HL-60 (cell line): ENCODE measurements around the gene SUCO.
"Not testable (repeated sequence)": the region's sequence is repeated elsewhere in the genome, so short reads cannot be mapped to it uniquely, and the experiment has no call there.

ENCODE experiments used
- CTCF ChIP-seq: IDR thresholded peaks from one replicate; pipeline ENCODE4 v1.5.1; 2011; ENCODE audit warnings: low read length, control low read depth, inconsistent platforms; ENCODE audit not compliant: insufficient read depth
- POLR2AphosphoS5 ChIP-seq: IDR thresholded peaks from 2 replicates; pipeline ENCODE4 v1.6.1; 2012; ENCODE audit warnings: low read depth

DNA sequence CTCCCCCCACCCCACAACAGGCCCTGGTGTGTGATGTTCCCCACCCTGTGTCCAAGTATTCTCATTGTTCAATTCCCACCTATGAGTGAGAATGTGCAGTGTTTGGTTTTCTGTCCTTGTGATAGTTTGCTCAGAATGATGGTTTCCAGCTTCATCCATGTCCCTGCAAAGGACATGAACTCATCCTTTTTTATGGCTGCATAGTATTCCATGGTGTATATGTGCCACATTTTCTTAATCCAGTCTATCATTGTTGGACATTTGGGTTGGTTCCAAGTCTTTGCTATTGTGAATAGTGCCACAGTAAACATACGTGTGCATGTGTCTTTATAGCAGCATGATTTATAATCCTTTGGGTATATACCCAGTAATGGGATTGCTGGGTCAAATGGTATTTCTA is 58.5 kb downstream of the SUCO start:
- not testable (repeated sequence) for TF ChIP-seq CTCF, POLR2AphosphoS5
